GM21723 (cell line): ENCODE data around the gene SULT1A3.
"Not testable (repeated sequence)": the region's sequence is repeated elsewhere in the genome, so short reads cannot be mapped to it uniquely, and the experiment has no call there.

Source experiments
- ATAC-seq: cut with Tn5 transposase; IDR thresholded peaks from one replicate; pipeline ENCODE4 v1.9.1; 2021; ENCODE audit warnings: mild to moderate bottlenecking, moderate library complexity; ENCODE audit not compliant: unreplicated experiment

SULT1A3 gene

GRCh38 chr16:30199049-30199448 lies at the start of gene SULT1A3:
TSS of gene SULT1A3 (plus strand) at chr16:30199255. CDS start at chr16:30200729, 1,474 bp downstream.
- not testable (repeated sequence) for ATAC-seq

- no peak for ATAC-seq
Observed at GRCh38 chr16:30151091-30151490, 48.0 kb upstream of the SULT1A3 start.

GRCh38 chr16:30152517-30152916 lies 46.5 kb upstream of the SULT1A3 start:
- no peak for ATAC-seq

GRCh38 chr16:30155188-30155587 lies 43.9 kb upstream of the SULT1A3 start:
- ATAC-seq, result no peak

- no peak for ATAC-seq
Observed at GRCh38 chr16:30157214-30157613, 41.8 kb upstream of the SULT1A3 start.

GRCh38 chr16:30163538-30163937 lies 35.5 kb upstream of the SULT1A3 start:
- ATAC-seq, result no peak

- ATAC-seq, result peak; percentile 78
Observed at GRCh38 chr16:30166202-30166902, 32.7 kb upstream of the SULT1A3 start.

GRCh38 chr16:30168746-30169145 lies 30.3 kb upstream of the SULT1A3 start:
- not testable (repeated sequence) for ATAC-seq

GRCh38 chr16:30169416-30169815 lies 29.6 kb upstream of the SULT1A3 start:
- not testable (repeated sequence) for ATAC-seq

GRCh38 chr16:30170145-30170544 lies 28.9 kb upstream of the SULT1A3 start:
- not testable (repeated sequence) for ATAC-seq

- no peak for ATAC-seq
Observed at GRCh38 chr16:30173054-30173453, 26.0 kb upstream of the SULT1A3 start.

GRCh38 chr16:30176876-30177275 lies 22.2 kb upstream of the SULT1A3 start:
- not testable (repeated sequence) for ATAC-seq

- ATAC-seq, result no peak
Observed at GRCh38 chr16:30179195-30179594, 19.9 kb upstream of the SULT1A3 start.

GRCh38 chr16:30179931-30180330 lies 19.1 kb upstream of the SULT1A3 start:
- no peak for ATAC-seq

- no peak for ATAC-seq
Observed at GRCh38 chr16:30180741-30181140, 18.3 kb upstream of the SULT1A3 start.

- peak; percentile 49 for ATAC-seq
Observed at GRCh38 chr16:30183233-30184095, 15.6 kb upstream of the SULT1A3 start, which contains the start of gene CORO1A. TSS of gene CORO1A (plus strand) at chr16:30183602. CDS start at chr16:30185210, 1,608 bp downstream.

- ATAC-seq, result peak; percentile 31
Observed at GRCh38 chr16:30184096-30184890, 14.8 kb upstream of the SULT1A3 start.

GRCh38 chr16:30184891-30185682 lies 14.0 kb upstream of the SULT1A3 start:
- ATAC-seq, result peak; percentile 1

GRCh38 chr16:30185683-30186421 lies 13.2 kb upstream of the SULT1A3 start:
- peak; percentile 34 for ATAC-seq

- ATAC-seq, result no peak
Observed at GRCh38 chr16:30186444-30186781, 12.6 kb upstream of the SULT1A3 start.
